ENCODE measurements around the gene USH2A.

Gene USH2A

GRCh38 chr1:216303690-216304089, 119.6 kb downstream of the USH2A start:
- TF ChIP-seq, protein P1, sequence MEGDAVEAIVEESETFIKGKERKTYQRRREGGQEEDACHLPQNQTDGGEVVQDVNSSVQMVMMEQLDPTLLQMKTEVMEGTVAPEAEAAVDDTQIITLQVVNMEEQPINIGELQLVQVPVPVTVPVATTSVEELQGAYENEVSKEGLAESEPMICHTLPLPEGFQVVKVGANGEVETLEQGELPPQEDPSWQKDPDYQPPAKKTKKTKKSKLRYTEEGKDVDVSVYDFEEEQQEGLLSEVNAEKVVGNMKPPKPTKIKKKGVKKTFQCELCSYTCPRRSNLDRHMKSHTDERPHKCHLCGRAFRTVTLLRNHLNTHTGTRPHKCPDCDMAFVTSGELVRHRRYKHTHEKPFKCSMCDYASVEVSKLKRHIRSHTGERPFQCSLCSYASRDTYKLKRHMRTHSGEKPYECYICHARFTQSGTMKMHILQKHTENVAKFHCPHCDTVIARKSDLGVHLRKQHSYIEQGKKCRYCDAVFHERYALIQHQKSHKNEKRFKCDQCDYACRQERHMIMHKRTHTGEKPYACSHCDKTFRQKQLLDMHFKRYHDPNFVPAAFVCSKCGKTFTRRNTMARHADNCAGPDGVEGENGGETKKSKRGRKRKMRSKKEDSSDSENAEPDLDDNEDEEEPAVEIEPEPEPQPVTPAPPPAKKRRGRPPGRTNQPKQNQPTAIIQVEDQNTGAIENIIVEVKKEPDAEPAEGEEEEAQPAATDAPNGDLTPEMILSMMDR (IDR thresholded peaks at IDR 0.05; ENCODE audit: borderline replicate concordance, extremely low read depth, low read length, poor library complexity, severe bottlenecking), result no peak
- TF ChIP-seq EZH2 (IDR thresholded peaks at IDR 0.05; ENCODE audit: borderline replicate concordance, low read depth, low read length, severe bottlenecking), result no peak
- no peak overlapping the region for H3K4me3 ChIP-seq (ENCODE audit: low read depth in 1 of 2, low read length in 2 of 2)
- H3K79me2 ChIP-seq (ENCODE audit: insufficient read depth, low read length), result no peaks in the 10 kb centered on the region
- no peaks in the 10 kb centered on the region for H3K36me3 ChIP-seq (ENCODE audit: insufficient read depth, low read length)
- no peak overlapping the region for H2AFZ ChIP-seq (ENCODE audit: low read depth, low read length)
- H4K20me1 ChIP-seq (ENCODE audit: insufficient read depth, low read length), result no peaks in the 10 kb centered on the region
- no peaks in the 10 kb centered on the region for H3K4me1 ChIP-seq (ENCODE audit: insufficient read depth, low read length)
- H3K27ac ChIP-seq (ENCODE audit: low read length), result no peak overlapping the region
- H3K4me2 ChIP-seq (ENCODE audit: insufficient read depth, low read length), result no peak overlapping the region
- ATAC-seq (ENCODE audit: insufficient read depth, low read depth), result no peak
- no peak for DNase-seq
- no peaks in the 10 kb centered on the region for H3K27me3 ChIP-seq (ENCODE audit: insufficient read depth, low read length, poor library complexity)
- no peak overlapping the region for H3K9ac ChIP-seq (ENCODE audit: low read depth, low read length)
- no peaks in the 10 kb centered on the region for H3K9me3 ChIP-seq (ENCODE audit: insufficient read depth, low read length, severe bottlenecking)

GRCh38 chr1:216293683-216294082, 129.6 kb downstream of the USH2A start:
- Histone ChIP-seq H3K4me1 (ENCODE audit: insufficient read depth, low read length) (no peaks in the 10 kb centered on the region), H3K4me3 (ENCODE audit: low read depth in 1 of 2, low read length in 2 of 2) (no peak overlapping the region), H3K9me3 (ENCODE audit: insufficient read depth, low read length, severe bottlenecking) (no peaks in the 10 kb centered on the region), H3K36me3 (ENCODE audit: insufficient read depth, low read length) (no peaks in the 10 kb centered on the region), H2AFZ (ENCODE audit: low read depth, low read length) (no peak overlapping the region), H3K27ac (ENCODE audit: low read length) (no peak overlapping the region), H3K4me2 (ENCODE audit: insufficient read depth, low read length) (no peak overlapping the region), H3K79me2 (ENCODE audit: insufficient read depth, low read length) (no peaks in the 10 kb centered on the region), H3K9ac (ENCODE audit: low read depth, low read length) (no peak overlapping the region), H3K27me3 (ENCODE audit: insufficient read depth, low read length, poor library complexity) (no peaks in the 10 kb centered on the region), H4K20me1 (ENCODE audit: insufficient read depth, low read length) (no peaks in the 10 kb centered on the region)
- TF ChIP-seq, protein P1 (IDR thresholded peaks at IDR 0.05; ENCODE audit: borderline replicate concordance, extremely low read depth, low read length, poor library complexity, severe bottlenecking), result no peak
- DNase-seq, result no peak
- ATAC-seq (ENCODE audit: insufficient read depth, low read depth), result no peak

- no peak overlapping the region for H3K4me2 ChIP-seq (ENCODE audit: insufficient read depth, low read length)
- no peaks in the 10 kb centered on the region for H4K20me1 ChIP-seq (ENCODE audit: insufficient read depth, low read length)
- H3K9ac ChIP-seq (ENCODE audit: low read depth, low read length), result no peak overlapping the region
- no peaks in the 10 kb centered on the region for H3K27me3 ChIP-seq (ENCODE audit: insufficient read depth, low read length, poor library complexity)
- H3K79me2 ChIP-seq (ENCODE audit: insufficient read depth, low read length), result no peaks in the 10 kb centered on the region
- H3K27ac ChIP-seq (ENCODE audit: low read length), result no peak overlapping the region
- H2AFZ ChIP-seq (ENCODE audit: low read depth, low read length), result no peak overlapping the region
- peaks cover 8% of the 10 kb centered on the region for H3K9me3 ChIP-seq (ENCODE audit: insufficient read depth, low read length, severe bottlenecking)
- TF ChIP-seq, protein P1 (IDR thresholded peaks at IDR 0.05; ENCODE audit: borderline replicate concordance, extremely low read depth, low read length, poor library complexity, severe bottlenecking), result no peak
- TF ChIP-seq EZH2 (IDR thresholded peaks at IDR 0.05; ENCODE audit: borderline replicate concordance, low read depth, low read length, severe bottlenecking), result no peak
- ATAC-seq (ENCODE audit: insufficient read depth, low read depth) (no peak), DNase-seq (no peak)
- H3K4me3 ChIP-seq (ENCODE audit: low read depth in 1 of 2, low read length in 2 of 2), result no peak overlapping the region
- H3K4me1 ChIP-seq (ENCODE audit: insufficient read depth, low read length), result no peaks in the 10 kb centered on the region
- H3K36me3 ChIP-seq (ENCODE audit: insufficient read depth, low read length), result no peaks in the 10 kb centered on the region
Measured at GRCh38 chr1:216290074-216290473, 133.2 kb downstream of the USH2A start.

- H3K27ac ChIP-seq (ENCODE audit: low read length), result no peak overlapping the region
- H3K4me1 ChIP-seq (ENCODE audit: insufficient read depth, low read length), result no peaks in the 10 kb centered on the region
- H3K36me3 ChIP-seq (ENCODE audit: insufficient read depth, low read length), result no peaks in the 10 kb centered on the region
- TF ChIP-seq, protein P1 (IDR thresholded peaks at IDR 0.05; ENCODE audit: borderline replicate concordance, extremely low read depth, low read length, poor library complexity, severe bottlenecking), result no peak
- TF ChIP-seq EZH2 (IDR thresholded peaks at IDR 0.05; ENCODE audit: borderline replicate concordance, low read depth, low read length, severe bottlenecking), result no peak
- no peak overlapping the region for H3K9ac ChIP-seq (ENCODE audit: low read depth, low read length)
- ATAC-seq (ENCODE audit: insufficient read depth, low read depth), result no peak
- H4K20me1 ChIP-seq (ENCODE audit: insufficient read depth, low read length), result no peaks in the 10 kb centered on the region
- H3K4me3 ChIP-seq (ENCODE audit: low read depth in 1 of 2, low read length in 2 of 2), result no peak overlapping the region
- H2AFZ ChIP-seq (ENCODE audit: low read depth, low read length), result no peak overlapping the region
- H3K4me2 ChIP-seq (ENCODE audit: insufficient read depth, low read length), result no peak overlapping the region
- H3K27me3 ChIP-seq (ENCODE audit: insufficient read depth, low read length, poor library complexity), result no peaks in the 10 kb centered on the region
- no peak for DNase-seq
- peaks cover 12% of the 10 kb centered on the region for H3K9me3 ChIP-seq (ENCODE audit: insufficient read depth, low read length, severe bottlenecking)
- H3K79me2 ChIP-seq (ENCODE audit: insufficient read depth, low read length), result no peaks in the 10 kb centered on the region
Measured at GRCh38 chr1:216285052-216285451, 138.2 kb downstream of the USH2A start.

Data from DND-41 (cell line).